ENCODE results near the gene IRS2.
A peak's percentile ranks its signal among the peaks of the same experiment; 100 is the strongest.
"Not testable (repeated sequence)": the region's sequence is repeated elsewhere in the genome, so short reads cannot be mapped to it uniquely, and the experiment has no call there.

Gene IRS2

DNA sequence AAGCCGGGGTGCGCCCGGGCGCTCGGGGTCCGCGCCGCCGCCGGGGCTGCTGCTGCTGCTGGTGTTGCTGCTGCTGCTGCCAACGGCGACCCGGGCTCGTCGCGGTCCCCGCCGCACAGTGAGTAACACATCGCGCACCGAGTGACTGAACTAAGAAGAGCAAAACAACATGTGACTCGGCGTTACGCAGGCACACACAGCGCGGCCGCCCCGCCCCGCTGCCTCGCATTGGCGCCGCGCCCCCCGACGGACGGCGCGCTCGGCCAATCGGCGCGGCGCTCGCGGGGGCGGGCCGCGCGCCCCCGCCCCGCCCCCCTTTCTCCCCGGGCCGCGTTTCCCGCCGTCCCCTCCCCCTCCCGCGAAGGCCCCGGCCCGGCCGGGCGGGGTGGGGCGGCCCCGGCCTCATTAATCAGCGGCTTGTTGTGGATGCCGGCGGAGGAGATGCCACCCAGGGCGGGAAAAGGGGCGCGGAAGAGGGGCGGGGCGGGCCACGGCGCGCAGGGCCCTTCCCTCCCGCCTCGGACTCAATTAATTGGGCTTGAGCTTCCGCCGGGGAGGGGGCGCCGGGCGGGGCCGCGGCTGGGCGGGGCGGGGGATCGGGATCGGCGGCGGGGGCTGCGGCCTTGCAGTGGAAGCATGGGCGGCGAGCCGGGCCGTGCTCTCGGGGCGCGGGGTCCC is at the start of gene IRS2:
Gene IRS2 (minus strand): TSS at position 127 of the 678 bp plus-strand sequence. CDS start 530 bp downstream, outside the sequence.
- DNase-seq = peak; percentile 85 to 93

- no peak for DNase-seq
These were observed 48.8 kb upstream of the IRS2 start for GRCh38 chr13:109834973-109835720.

DNA sequence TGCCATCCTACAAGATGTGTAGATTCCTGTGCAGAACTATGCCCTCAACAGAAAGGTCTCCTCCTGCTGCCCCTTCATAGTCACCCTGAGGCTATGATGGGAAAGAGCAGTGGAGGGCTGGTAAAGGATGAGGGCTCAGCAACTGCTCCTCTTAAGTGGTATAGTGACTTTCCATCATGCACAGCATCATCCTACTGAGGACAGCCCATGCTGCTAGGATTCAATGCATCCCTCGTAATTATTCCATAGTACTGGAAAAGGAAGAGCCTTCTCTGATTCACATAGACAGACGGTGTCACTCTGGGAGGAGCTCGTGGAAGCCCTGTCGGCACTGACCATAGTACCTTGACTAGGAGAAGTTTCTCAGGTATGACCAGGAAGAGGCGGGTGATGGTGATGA is 47.6 kb upstream of the IRS2 start:
- no peak for DNase-seq

- DNase-seq = no peak
These were observed 46.7 kb upstream of the IRS2 start for GRCh38 chr13:109833071-109833470.

GRCh38 chr13:109828591-109829316 is 42.4 kb upstream of the IRS2 start:
- DNase-seq = not testable (repeated sequence)

GRCh38 chr13:109823201-109823600 is 36.8 kb upstream of the IRS2 start:
- not testable (repeated sequence) for DNase-seq

DNA sequence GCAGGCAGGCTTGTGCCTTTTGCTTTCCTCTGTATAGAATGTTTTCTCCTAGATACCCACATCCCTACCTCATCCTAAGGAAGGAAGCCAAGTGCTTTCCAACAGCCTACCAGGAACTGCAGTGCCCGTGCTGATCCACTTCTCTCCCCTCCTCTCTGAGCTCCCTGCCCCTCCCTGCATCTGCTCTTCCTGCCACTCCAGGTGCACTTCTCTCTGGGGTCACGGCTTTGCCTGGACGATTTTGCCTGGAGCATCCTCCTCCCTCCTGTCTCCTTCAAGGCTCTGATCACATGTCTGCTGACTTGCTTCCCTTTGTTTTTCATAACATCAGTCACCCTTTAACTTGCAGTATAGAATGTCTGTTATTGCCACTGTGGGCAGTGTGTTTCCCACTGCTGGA is 34.7 kb upstream of the IRS2 start:
- no peak for DNase-seq

GRCh38 chr13:109819874-109820273 is 33.5 kb upstream of the IRS2 start:
- DNase-seq = no peak

- DNase-seq = no peak
These were observed 32.5 kb upstream of the IRS2 start for GRCh38 chr13:109818886-109819285.

DNA sequence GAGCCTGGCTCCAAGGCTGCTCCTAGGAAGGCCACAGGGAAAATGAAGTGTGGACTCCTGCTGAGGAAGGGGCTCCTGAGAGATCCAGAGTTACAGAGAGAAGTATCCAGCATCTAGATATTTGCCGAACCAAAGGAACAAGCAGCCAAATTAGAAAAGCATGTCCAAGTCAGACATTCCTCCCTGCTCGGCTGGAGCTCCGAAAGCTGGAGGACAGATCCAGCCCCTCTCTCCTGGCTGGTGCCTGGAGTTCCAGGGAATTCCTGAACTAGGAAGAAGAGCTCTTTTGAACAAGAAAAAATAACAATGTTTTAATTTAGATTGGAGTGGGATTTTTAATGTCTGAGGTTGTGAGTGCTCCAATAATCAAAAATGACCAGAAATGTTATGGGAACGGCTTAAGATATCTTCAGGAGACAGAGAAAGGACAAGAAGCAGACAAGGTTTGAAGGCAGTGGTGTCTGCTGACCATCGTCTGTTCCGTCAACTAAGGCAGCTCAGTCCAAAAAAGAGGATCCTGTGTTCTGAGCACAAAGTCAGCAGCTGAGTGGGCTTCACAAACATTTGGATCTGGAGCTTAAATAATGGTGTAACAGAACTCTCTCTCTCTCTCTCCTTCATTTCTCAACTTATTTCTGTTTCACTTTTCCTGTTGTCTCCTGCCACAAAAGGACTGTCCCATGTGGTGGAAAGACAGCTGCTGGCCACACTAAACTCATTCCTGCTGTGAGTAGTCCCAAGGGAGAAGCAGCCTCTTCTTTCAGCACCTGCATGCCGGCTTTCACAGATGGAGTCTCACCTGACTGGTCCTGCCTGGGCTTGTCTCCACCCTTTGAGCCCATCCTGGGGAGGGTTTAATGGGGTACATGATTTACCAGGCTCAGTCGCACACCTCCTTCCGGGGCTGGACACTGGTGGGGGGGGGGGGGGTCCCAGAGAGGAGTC is 31.5 kb upstream of the IRS2 start:
- no peak for DNase-seq

- no peak for DNase-seq
These were observed 30.4 kb upstream of the IRS2 start for GRCh38 chr13:109816808-109817203.

GRCh38 chr13:109816112-109816807 is 29.9 kb upstream of the IRS2 start:
- no peak for DNase-seq

GRCh38 chr13:109815651-109816050 is 29.3 kb upstream of the IRS2 start:
- DNase-seq = no peak

DNA sequence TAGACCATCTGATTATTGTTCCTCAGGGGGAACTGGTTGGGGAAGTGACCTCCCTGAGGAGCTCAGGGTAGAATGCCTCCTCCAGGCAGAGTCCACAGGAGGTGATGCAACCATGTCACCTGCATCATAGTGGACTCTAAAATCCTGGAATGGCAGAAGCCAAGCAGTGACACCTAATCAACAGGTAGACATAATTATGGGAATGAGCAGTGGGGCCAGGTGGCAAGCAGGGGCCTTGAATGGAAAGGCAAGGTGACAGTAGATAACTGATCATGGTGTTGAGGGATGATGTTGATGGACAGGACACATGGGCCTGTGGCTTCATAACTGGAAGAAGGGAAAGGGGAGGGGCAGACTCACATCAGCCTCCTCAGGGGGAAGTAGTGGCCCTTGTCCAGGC is 27.3 kb upstream of the IRS2 start:
- no peak for DNase-seq

- no peak for DNase-seq
These were observed 26.0 kb upstream of the IRS2 start for GRCh38 chr13:109812382-109812781.

- DNase-seq = no peak
These were observed 24.6 kb upstream of the IRS2 start for GRCh38 chr13:109810761-109811510.

DNA sequence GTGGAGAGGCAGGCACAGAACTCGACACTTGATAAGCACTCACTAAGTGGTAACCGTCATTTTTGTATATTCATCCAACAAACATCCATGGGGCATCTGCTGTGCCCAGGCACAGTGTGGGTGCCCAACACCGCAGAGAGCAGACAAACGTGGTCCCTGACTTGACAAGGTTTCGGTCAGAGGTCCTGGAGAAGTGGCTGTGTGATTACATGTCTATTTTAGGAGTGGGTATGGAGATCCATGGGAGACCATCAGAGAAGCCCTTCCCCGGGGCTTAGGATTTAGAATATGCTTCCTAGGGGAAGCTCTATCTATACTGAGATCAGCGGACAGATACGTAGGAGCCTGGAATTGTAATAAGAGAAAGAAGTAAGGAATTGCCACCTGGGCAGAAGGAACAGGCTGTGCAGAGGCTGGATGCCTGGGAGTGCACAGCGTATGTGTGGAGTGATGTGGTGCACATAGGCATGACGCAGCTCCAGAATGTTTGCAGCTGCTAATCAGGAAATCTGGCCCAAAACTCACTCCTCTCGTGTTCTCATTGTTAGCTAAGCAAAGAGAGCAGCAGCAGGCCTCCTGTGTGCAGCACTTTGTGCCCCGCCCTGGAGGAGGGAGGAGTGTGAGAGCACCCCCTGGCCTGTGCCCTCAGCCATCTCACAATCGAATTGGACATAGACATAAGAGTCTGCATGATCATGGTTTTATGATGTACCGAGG is 23.0 kb upstream of the IRS2 start:
- DNase-seq = no peak

GRCh38 chr13:109807345-109807744 is 21.0 kb upstream of the IRS2 start:
- DNase-seq = no peak

- DNase-seq = no peak
These were observed 18.3 kb upstream of the IRS2 start for GRCh38 chr13:109804654-109805053.

DNA sequence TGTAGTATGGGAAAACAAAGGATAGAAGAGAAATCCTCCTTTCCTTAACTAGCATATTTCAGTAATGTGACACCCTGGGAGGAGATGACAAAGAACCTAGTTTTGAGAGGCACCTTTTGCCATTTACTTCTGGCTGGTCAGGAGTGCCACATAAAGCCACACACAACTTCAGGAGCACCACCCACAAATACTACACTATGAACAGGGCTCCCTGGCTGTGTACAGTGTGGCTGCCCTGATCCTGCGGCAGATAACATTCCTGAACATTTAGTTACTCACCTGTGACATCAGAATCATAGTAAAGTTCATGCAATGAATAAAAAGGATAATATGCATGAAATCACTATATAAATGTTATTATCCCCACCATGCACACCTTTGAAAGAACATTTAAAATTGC is 17.4 kb upstream of the IRS2 start:
- no peak for DNase-seq

GRCh38 chr13:109802936-109803335 is 16.6 kb upstream of the IRS2 start:
- DNase-seq = no peak

Data from stimulated activated CD4-positive, alpha-beta T cell treated with anti-CD3 and anti-CD28 coated beads, Interleukin-4, amount 100 ng/mL, for 4 hours (primary cell).